GM18868 (cell line): Measurements from ENCODE around the gene C16orf92.

Experiments used
- ATAC-seq: cut with Tn5 transposase; IDR thresholded peaks from one replicate; pipeline ENCODE4 v1.9.1; 2021; ENCODE audit warnings: mild to moderate bottlenecking, moderate library complexity; ENCODE audit not compliant: unreplicated experiment

Gene C16orf92

DNA sequence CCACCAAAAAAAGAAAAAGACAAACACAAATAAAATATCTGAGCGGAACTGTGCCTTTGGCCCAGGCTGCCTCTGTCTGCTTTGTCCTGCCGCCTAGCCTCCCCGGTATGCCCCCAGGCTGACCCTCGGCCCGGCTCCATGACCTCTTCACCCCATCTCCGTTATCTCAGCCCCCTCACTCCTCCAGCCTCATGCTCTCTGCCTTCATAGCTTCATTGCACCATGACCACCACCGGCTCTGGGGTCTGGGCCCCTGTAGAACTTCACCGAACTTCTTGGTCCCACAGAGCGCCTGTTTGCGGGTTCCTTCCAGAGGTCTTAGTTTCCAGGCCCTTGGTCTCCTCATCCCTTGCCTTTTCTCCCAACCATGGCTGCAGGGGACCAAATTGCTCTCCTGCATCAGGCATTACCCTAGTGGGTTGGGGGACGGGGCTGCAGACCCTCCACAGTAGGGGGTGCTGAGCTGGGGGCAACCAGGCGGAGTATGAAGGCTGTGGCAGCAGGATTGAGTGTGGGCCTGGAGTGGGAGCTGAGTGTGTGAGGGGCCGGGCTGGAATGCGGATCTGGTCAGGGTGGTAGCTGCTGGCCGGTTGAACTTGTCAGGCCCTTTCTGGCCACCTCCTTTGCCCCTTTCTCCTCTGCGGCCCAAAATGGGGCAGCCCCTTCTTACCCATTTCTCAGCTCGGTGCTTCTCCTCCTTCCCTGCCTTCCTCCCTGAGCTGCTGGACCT, 34.5 kb upstream of the C16orf92 start:
- ATAC-seq, result no peak

GRCh38 chr16:29989111-29989858, 33.7 kb upstream of the C16orf92 start:
- ATAC-seq, result no peak

DNA sequence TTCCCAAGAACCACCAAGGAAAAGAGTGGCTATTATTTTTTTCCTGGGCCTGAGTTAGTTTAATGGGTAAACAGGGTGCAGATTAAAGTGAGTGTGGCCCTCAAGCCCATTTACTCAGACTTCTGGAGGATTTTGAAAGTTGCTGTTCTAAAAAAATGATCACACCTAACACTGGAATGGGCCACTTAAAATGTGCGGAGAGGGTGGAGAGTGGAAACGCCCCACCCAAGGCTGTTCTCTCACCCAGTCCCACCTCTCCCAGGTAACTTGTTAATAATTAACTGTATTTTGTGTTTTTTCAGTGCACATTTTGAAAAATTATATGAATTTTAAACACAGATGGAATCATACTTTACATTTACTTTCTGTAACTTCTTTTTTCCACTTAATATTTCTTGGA, 33.0 kb upstream of the C16orf92 start:
- no peak for ATAC-seq

- ATAC-seq, result no peak
These were observed 32.0 kb upstream of the C16orf92 start for GRCh38 chr16:29990883-29991570.

GRCh38 chr16:29991571-29991904, 31.5 kb upstream of the C16orf92 start:
- no peak for ATAC-seq

DNA sequence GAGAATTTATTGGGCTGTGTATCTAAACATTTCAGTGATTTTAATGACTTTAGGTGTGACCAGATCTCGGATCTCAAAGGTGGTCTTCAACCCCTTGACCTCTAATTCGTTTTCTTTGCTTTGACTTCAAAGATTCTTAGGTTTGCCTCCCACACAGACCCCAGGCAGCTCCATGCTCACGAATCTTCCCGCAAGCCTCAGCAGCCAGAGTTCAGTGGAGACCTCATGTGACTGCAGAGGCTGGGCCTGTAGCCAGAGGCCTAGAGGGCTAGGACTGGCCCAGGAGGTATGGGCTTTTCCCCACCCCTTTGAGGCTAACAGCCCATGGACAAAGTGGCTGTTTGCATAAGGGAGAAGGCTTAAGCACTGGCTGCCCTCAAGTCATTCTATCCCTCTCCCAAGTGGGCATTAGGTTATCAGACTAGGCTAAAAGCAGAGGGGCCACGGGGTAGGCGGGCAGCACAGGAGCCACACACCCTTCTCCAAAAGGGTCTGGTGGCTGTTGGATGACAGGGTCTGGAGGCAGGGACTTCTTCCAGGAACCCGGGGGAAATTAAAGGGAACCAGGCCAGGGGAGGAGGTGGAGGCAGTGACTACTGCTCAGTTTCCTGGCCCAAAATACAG, 30.5 kb upstream of the C16orf92 start:
- no peak for ATAC-seq

DNA sequence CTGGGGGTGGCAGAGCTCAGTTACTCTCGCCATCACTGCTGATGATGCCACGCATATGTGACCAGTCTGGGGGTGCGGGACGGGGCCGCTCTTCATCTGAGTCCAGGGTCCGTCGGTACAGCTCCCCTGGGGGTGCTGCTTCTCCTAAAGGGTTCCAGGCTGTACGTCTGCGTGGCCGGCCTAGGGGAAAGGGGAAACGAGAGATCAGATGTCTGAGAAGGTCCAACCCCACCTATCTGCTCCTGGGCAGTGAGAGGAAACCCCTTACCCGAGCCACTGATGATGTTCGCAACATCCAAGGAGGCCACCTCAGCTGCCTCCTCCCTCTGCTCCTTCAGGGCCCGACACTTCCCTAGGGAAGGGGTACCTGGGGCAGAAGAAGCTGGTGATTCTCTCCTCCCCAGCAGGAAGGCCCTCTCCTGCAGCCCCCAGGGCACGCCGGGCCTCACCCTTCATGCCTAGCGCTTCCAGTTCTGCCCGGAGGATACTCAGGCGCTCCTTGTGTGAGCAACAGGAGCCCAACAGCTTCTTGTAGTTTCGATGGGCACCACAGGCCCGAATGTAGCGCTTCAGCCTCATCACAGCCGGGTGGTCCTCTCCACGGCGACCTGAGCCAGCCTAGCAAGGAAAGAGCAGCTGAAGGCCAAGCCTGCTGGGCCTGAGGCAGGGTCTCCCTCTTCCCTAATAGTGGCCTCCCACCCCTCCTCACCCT, 29.7 kb upstream of the C16orf92 start:
- no peak for ATAC-seq

GRCh38 chr16:29993903-29994599, 28.9 kb upstream of the C16orf92 start:
- no peak for ATAC-seq

GRCh38 chr16:29994600-29995323, 28.2 kb upstream of the C16orf92 start:
- ATAC-seq, result peak; percentile 30

- ATAC-seq, result peak; percentile 35
These were observed 27.6 kb upstream of the C16orf92 start, which contains the start of gene HIRIP3 for GRCh38 chr16:29995324-29995910. Gene HIRIP3, minus strand, starts transcription at chr16:29995617. Its CDS starts 12 bp downstream, at chr16:29995605.

- peak; percentile 91 for ATAC-seq
These were observed 26.9 kb upstream of the C16orf92 start, which contains the start of gene INO80E for GRCh38 chr16:29995911-29996765. Gene INO80E, plus strand, starts transcription at chr16:29996241. Its CDS starts 70 bp downstream, at chr16:29996311.

- ATAC-seq, result no peak
These were observed 26.2 kb upstream of the C16orf92 start for GRCh38 chr16:29996766-29997250.

GRCh38 chr16:29999605-30000004, 23.4 kb upstream of the C16orf92 start:
- ATAC-seq, result no peak

DNA sequence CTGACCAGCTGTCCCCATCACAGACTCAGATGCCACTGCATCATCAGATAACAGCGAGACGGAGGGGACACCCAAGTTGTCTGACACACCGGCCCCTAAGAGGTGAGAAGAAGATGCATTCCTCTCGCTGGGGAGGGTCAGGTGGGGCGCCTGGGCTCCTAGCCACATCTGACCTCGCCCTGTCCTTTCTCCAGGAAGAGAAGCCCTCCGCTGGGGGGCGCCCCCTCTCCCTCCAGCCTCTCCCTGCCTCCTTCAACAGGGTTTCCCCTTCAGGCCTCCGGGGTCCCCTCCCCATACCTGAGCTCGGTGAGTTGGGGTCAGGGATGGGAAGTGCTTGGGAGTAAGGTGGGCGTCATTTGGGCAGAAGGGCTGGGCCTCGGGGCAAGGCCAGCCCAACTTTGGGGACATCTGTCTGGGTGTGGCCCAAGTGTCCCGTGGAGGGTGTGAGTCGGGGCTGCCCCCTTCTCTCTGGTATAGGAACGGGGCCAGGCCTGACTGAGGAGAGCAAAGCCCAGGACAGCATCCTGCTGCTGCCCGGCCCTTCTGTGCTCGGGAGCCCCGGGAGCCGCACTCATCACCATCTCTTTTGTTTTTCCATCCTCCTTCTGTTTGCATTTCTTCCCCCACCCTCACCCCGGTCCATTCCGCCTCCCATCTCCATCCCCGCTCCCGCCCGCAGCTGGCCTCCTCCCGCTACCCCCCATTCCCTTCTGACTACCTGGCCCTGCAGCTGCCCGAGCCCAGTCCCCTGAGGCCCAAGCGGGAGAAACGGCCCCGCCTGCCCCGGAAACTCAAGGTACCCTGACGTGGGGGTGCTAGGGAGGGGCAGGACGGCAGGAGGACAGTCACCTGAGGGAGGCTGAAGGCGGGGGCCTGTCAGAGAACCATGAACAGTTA, 22.0 kb upstream of the C16orf92 start:
- no peak for ATAC-seq

DNA sequence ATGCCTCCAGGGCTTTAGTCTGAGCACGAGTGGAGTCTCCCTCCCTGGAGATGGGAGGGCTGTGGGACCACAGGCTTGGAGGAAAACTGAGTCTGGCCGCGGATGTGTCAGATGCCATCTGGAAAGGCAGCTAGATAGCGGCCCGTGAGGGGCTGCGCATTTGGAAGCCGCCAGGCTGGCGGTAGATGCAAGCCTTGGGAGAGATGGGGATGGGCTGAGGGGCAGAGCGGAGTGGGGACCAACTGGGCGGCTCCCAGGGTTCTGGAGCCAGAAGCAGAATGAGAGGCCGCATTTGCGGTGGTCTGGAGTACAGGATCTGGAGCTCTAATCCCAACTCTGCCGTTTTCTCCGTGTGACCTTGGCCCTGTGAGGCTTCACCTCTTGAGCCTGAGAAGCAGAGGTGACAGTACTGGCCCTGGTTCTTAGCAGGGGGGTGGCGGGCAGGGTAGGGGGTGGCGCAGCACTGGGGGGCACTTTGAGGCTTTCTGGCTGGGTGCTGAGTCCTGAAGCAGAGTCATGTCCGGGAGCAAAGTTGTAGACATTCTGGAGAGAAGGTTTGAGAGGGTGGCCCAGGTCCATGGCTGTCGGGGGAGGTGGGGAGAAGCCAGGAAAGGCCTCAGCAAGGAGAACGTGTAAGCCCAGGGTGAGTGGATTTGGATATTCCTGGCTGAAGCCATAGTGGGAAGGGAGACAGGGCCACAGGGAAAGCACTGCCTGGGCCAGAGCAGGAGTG, 20.2 kb upstream of the C16orf92 start:
- ATAC-seq, result no peak
